B cell (primary cell): ENCODE measurements around the gene CYP3A4. TPM values are rescaled to one million over a fixed set of nuclear protein-coding genes. Genes with fewer than 3 reads are reported as not detected.

Experiments
- ATAC-seq: fragments of 200-7000 bp; cut with Tn5 transposase; one replicate; pipeline ENCODE4 v1.10.0; 2021; ENCODE audit warnings: low read depth, mild to moderate bottlenecking, moderate number of reproducible peaks, moderate library complexity
- CTCF ChIA-PET: fragments of 350-600 bp; sonication (Branson Sonifier 250); formaldehyde crosslinking; loops from one replicate; lab custom pipeline; 2021; ENCODE audit warnings: antibody characterized with exemption, inconsistent platforms; lab: Charles Lee
- POLR2A ChIA-PET: fragments of 350-600 bp; sonication (Branson Sonifier 250); formaldehyde crosslinking; loops from one replicate; lab custom pipeline; 2021; ENCODE audit warnings: antibody characterized with exemption; lab: Charles Lee
- DNase-seq: peaks from one replicate; pipeline ENCODE4 v3.0.0; 2013
- H2AFZ ChIP-seq: 2 replicates; pipeline ENCODE4 v1.6.1; 2012; ENCODE audit warnings: mild to moderate bottlenecking, low read depth, low read length; ENCODE audit not compliant: insufficient read depth, poor library complexity, severe bottlenecking
- H3K27ac ChIP-seq, 2 donors: 1 replicate in 1 of 2; 2 replicates in 1 of 2; pipeline ENCODE4 v1.5.1; 2012 to 2013; ENCODE audit warnings: low read length in 2 of 2, mild to moderate bottlenecking in 2 of 2, moderate library complexity in 1 of 2
- H3K27me3 ChIP-seq, 4 experiments: fragments of 200-600 bp in 1 of 4; sonication (generic) in 1 of 4; replicated peaks in 1 of 4; 1 replicate in 2 of 4; 2 replicates in 2 of 4; pipeline versions ENCODE4 v1.6.1 to v1.7.0; 2013 to 2016; ENCODE audit warnings: low read length in 3 of 4, mild to moderate bottlenecking in 2 of 4, mixed read lengths in 1 of 4, moderate library complexity in 1 of 4; ENCODE audit not compliant: insufficient read depth in 4 of 4, control insufficient read depth in 3 of 4; ENCODE audit errors: control extremely low read depth in 1 of 4
- H3K36me3 ChIP-seq, 2 experiments: replicated peaks in 1 of 2; 1 replicate in 1 of 2; 2 replicates in 1 of 2; pipeline versions ENCODE4 v1.6.1 to v1.7.1; 2013; ENCODE audit warnings: low read length in 1 of 2; ENCODE audit not compliant: insufficient read depth in 2 of 2, control insufficient read depth in 1 of 2; ENCODE audit errors: control extremely low read depth in 1 of 2, extremely low read depth in 1 of 2
- H3K4me1 ChIP-seq, 2 donors: fragments of 200-600 bp in 1 of 2; sonication (generic) in 1 of 2; 1 replicate in 1 of 2; 2 replicates in 1 of 2; pipeline versions ENCODE4 v1.5.1 to v1.6.1; 2013 to 2017; ENCODE audit warnings: low read length in 2 of 2; ENCODE audit not compliant: control insufficient read depth in 2 of 2, insufficient read depth in 2 of 2
- H3K4me2 ChIP-seq: replicated peaks from 2 replicates; pipeline ENCODE3; 2012; ENCODE audit warnings: mild to moderate bottlenecking, low read depth, low read length; ENCODE audit not compliant: poor library complexity, severe bottlenecking
- H3K4me3 ChIP-seq, 5 experiments: fragments of 200-600 bp in 1 of 5; sonication (generic) in 1 of 5; 1 replicate in 3 of 5; 2 replicates in 2 of 5; pipeline versions ENCODE4 v1.5.1 to v1.7.0; 2011 to 2016; ENCODE audit warnings: low read length in 4 of 5, mild to moderate bottlenecking in 4 of 5, low read depth in 2 of 5, control low read depth in 1 of 5, moderate library complexity in 1 of 5; ENCODE audit not compliant: insufficient read depth in 1 of 5; ENCODE audit errors: control extremely low read depth in 1 of 5, extremely low read depth in 1 of 5
- H3K79me2 ChIP-seq: fragments of 200-600 bp; sonication (generic); one replicate; pipeline ENCODE4 v1.6.0; 2016; ENCODE audit warnings: low read length; ENCODE audit not compliant: control insufficient read depth, insufficient read depth
- H3K9ac ChIP-seq: fragments of 200-600 bp; sonication (generic); 2 replicates; pipeline ENCODE4 v1.6.1; 2017; ENCODE audit warnings: mild to moderate bottlenecking, low read length, moderate library complexity
- H3K9me3 ChIP-seq, 3 donors: one replicate each; pipeline versions ENCODE4 v1.6.1 to v1.7.1; 2013; ENCODE audit warnings: low read length in 2 of 3; ENCODE audit not compliant: control insufficient read depth in 2 of 3, insufficient read depth in 1 of 3; ENCODE audit errors: control extremely low read depth in 1 of 3
- H4K20me1 ChIP-seq: 2 replicates; pipeline ENCODE4 v1.6.0; 2012; ENCODE audit warnings: mild to moderate bottlenecking, low read length; ENCODE audit not compliant: insufficient read depth, control insufficient read depth, poor library complexity, severe bottlenecking
- H3K27ac Mint-ChIP-seq: one replicate; pipeline ENCODE4 v1.8.0; 2021; ENCODE audit warnings: mixed read lengths
- H3K27me3 Mint-ChIP-seq: one replicate; pipeline ENCODE4 v1.8.0; 2021; ENCODE audit warnings: mixed read lengths
- H3K4me1 Mint-ChIP-seq: one replicate; pipeline ENCODE4 v1.8.0; 2021; ENCODE audit warnings: mixed read lengths
- H3K4me3 Mint-ChIP-seq: one replicate; pipeline ENCODE4 v1.8.0; 2021; ENCODE audit warnings: mixed read lengths
- H3K9me3 Mint-ChIP-seq: one replicate; pipeline ENCODE4 v1.8.0; 2022; ENCODE audit warnings: mixed read lengths; ENCODE audit not compliant: insufficient read depth
- CTCF ChIP-seq: fragments of 200-600 bp; IDR thresholded peaks from one replicate; pipeline ENCODE4 v1.8.0; 2022; ENCODE audit warnings: antibody characterized with exemption, mild to moderate bottlenecking
- EZH2 ChIP-seq: IDR thresholded peaks from 2 replicates; pipeline ENCODE4 v1.6.1; 2012; ENCODE audit warnings: borderline replicate concordance, low read depth, mild to moderate bottlenecking, moderate library complexity, low read length; ENCODE audit not compliant: insufficient read depth, poor library complexity, severe bottlenecking
- WGBS: methylation state at CpG from one replicate; pipeline ENCODE4 v1.1.5; 2013; ENCODE audit warnings: missing lambda C conversion rate; ENCODE audit not compliant: insufficient coverage; 5-methylcytosine and 5-hydroxymethylcytosine counted together
- intact Hi-C: fragments of 100-400 bp; cut with micrococcal nuclease; formaldehyde crosslinking; loops from one replicate; pipeline ENCODE4 v1.10.0; 2022
- polyA plus RNA-seq: library from polyadenylated mRNA; depleted of rRNA; stranded (reverse); fragments of >200 nt; gene quantifications from 2 replicates; pipeline ENCODE4 v1.2.3, GENCODE V29; 2012
- total RNA-seq, 2 donors: library from RNA; stranded (reverse); fragments of 120-200 nt in 1 of 2; gene quantifications; 1 replicate in 1 of 2; 2 replicates in 1 of 2; pipeline versions ENCODE4 v1.2.3 to v1.2.4, GENCODE V29; 2013 to 2022

Gene CYP3A4
- total and polyA plus RNA-seq, 2 donors (not counting 1 experiment from before 2014, with no cell fraction given) = not detected

- Histone ChIP-seq H3K79me2 (no peaks in the 10 kb centered on the region), H3K4me1 (no peaks in the 10 kb centered on the region), H3K36me3 (no peaks in the 10 kb centered on the region), H3K9me3 (peaks cover 0 to 4% (median 0%) of the 10 kb centered on the region in 3 donors), H2AFZ (no peak overlapping the region), H3K27me3 (peaks cover 0 to 8% (median 3%) of the 10 kb centered on the region in 4 experiments), H3K4me2 (no peak overlapping the region), H4K20me1 (no peaks in the 10 kb centered on the region), H3K4me3 (no peak overlapping the region), H3K9ac (no peak overlapping the region), H3K27ac (no peak overlapping the region)
- DNase-seq = no peak
- Mint-ChIP-seq H3K4me3 (no peak overlapping the region), H3K9me3 (no peaks in the 10 kb centered on the region), H3K27me3 (peaks cover 24% of the 10 kb centered on the region), H3K4me1 (no peaks in the 10 kb centered on the region), H3K27ac (no peak overlapping the region)
- no peak for TF ChIP-seq CTCF
- no peak for TF ChIP-seq EZH2
- 85% methylated on average over 2 of the region's 2 CpGs for WGBS
- CTCF ChIA-PET = no interaction called here
- intact Hi-C loops = no loop called here
- POLR2A ChIA-PET = no interaction called here
- no peak for ATAC-seq
Measured at GRCh38 chr7:99820408-99821027, 36.5 kb upstream of the CYP3A4 start.

GRCh38 chr7:99808766-99809165, 24.8 kb upstream of the CYP3A4 start:
- intact Hi-C loops = no loop called here
- Mint-ChIP-seq H3K27ac (no peak overlapping the region), H3K27me3 (peaks cover 43% of the 10 kb centered on the region), H3K4me1 (no peaks in the 10 kb centered on the region), H3K4me3 (no peak overlapping the region), H3K9me3 (no peaks in the 10 kb centered on the region)
- Histone ChIP-seq H3K9ac (no peak overlapping the region), H3K9me3 (peaks cover 0 to 3% (median 0%) of the 10 kb centered on the region in 3 donors), H3K4me3 (no peak overlapping the region), H4K20me1 (no peaks in the 10 kb centered on the region), H3K4me2 (no peak overlapping the region), H3K79me2 (no peaks in the 10 kb centered on the region), H3K36me3 (no peaks in the 10 kb centered on the region), H3K4me1 (no peaks in the 10 kb centered on the region), H3K27me3 (peaks cover 0 to 17% (median 4%) of the 10 kb centered on the region in 4 experiments), H3K27ac (no peak overlapping the region), H2AFZ (no peak overlapping the region)
- TF ChIP-seq EZH2 (no peak), CTCF (no peak)
- ATAC-seq (no peak), DNase-seq (no peak)
- POLR2A ChIA-PET = no interaction called here
- CTCF ChIA-PET = no interaction called here
- WGBS = 81% methylated on average over 5 of the region's 5 CpGs
